Fibroblast of peridontal ligament (primary cell): ENCODE measurements around the gene SLMAP.
A peak's percentile ranks its signal among the peaks of the same experiment; 100 is the strongest.

ENCODE experiments used
- DNase-seq: peaks from one replicate; pipeline ENCODE4 v3.0.0-alpha.2; 2010; ENCODE audit errors: extremely low read depth

SLMAP gene, protein sequence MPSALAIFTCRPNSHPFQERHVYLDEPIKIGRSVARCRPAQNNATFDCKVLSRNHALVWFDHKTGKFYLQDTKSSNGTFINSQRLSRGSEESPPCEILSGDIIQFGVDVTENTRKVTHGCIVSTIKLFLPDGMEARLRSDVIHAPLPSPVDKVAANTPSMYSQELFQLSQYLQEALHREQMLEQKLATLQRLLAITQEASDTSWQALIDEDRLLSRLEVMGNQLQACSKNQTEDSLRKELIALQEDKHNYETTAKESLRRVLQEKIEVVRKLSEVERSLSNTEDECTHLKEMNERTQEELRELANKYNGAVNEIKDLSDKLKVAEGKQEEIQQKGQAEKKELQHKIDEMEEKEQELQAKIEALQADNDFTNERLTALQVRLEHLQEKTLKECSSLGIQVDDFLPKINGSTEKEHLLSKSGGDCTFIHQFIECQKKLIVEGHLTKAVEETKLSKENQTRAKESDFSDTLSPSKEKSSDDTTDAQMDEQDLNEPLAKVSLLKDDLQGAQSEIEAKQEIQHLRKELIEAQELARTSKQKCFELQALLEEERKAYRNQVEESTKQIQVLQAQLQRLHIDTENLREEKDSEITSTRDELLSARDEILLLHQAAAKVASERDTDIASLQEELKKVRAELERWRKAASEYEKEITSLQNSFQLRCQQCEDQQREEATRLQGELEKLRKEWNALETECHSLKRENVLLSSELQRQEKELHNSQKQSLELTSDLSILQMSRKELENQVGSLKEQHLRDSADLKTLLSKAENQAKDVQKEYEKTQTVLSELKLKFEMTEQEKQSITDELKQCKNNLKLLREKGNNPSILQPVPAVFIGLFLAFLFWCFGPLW

DNA sequence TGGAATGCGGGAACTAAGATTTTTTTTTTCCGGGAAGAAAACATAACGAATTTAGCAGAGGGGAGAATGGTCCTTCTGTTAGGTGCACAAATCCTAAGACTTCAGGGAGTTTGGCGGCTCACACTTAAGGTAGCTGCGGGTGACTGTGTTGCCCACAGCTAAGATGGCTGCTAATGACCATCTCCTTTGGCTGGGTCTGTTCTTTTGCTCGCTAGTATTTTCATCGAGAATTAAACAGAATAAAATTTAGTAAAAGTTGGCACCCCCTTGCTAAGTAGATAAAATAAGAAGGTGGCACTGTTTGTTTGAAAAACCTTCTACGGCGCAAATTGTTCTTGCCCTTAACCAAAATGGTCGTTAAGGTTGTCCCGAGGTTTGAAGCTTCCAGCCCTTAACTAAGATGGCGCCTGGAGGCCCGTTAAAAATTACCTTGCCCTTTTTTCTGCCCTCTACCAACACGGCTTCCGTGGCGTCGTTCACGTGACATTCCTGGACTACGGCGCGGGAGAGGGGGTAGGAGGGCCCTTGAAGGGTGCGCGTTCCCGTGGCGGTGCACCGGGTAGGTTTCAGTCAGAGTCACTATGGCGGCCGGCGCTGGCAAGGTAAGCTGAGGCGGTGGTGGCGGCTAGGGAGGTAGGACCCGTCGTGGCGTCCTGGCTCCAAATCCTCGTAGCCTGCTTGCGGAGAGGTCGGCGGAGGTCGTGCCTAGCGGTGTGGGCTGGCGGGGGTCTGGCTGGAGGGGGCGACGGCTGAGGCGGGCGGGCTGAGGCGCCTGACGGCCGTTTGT, at the start of gene SLMAP:
TSS of gene SLMAP (plus strand) at position 569 of the 787 bp plus-strand sequence. CDS start 1,343 bp downstream, outside the sequence.
- DNase-seq: peak; percentile 97

DNA sequence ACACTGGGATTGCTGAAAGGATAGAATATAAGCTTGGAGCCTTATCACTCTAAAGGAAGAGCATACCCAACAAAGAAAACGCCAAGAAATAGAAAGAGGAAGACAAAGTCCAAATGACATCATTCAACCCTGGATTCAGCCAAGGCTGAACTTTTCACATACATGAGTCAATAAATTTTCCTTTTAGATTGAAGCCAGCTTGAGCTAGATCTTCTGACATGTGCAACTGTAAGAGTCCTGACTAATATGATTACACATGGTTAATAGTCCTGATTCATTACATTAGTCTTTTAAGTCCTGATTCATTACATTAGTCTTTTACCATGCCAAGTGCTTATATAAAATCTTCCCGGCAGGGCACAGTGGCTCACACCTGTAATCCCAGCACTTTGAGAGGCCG, 49.6 kb upstream of the SLMAP start:
- peak; percentile 85 for DNase-seq

DNA sequence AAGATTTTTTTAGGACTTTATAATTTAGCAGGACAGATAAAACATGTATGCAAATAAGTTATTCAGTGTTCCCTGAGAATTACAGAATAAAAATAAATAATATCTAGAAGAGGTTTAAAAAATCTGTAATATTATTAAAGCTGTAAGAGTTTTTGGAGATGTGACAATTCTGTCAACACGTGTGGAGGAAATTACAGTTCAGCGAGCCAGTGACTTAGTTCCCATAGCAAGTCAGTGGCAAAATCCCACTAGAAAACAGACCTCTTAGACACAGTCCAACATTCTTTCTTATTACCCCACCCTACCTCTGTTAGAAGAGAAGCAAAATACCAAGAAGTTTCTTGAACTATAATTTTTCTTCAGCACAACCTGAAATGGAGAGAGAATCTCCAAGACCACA, 47.1 kb upstream of the SLMAP start:
- DNase-seq: no peak

DNA sequence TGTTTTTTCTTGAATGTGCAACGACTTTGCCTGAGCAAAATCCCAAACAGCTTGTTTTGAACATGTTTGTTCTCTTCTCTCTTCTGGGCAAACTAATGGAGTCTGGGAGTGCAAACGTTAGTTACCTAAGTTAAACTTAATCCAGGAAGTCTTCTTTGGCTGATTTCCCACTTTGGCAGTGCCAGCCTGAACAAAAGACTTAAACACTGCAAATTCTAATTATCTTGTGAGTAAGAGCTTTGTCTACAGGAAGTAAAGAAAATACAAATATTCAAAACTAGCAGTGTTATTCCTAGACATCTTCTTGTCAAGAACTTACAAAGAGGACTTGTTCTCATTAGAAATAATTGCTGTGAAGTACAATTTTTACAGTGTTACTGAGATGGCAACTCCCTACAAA, 46.5 kb upstream of the SLMAP start:
- DNase-seq: no peak

DNA sequence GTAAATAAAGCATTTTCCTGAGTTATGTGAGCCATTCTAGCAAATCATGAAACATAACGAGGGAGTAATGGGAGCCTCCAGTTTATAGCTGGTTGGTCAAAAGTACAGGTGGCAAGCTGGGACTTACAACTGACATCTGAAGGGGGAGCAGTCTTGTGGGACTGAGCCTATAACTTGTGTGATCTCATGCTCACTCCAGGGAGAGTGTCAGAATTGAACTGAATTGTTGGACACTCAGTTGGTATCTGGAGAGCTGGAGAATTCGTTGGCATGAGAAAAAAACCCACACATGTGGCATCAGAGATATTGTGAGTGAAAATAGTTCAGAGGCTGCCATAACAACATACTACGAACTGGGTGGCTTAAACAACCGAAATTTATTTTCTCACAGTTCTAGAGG, 40.4 kb upstream of the SLMAP start:
- no peak for DNase-seq

DNA sequence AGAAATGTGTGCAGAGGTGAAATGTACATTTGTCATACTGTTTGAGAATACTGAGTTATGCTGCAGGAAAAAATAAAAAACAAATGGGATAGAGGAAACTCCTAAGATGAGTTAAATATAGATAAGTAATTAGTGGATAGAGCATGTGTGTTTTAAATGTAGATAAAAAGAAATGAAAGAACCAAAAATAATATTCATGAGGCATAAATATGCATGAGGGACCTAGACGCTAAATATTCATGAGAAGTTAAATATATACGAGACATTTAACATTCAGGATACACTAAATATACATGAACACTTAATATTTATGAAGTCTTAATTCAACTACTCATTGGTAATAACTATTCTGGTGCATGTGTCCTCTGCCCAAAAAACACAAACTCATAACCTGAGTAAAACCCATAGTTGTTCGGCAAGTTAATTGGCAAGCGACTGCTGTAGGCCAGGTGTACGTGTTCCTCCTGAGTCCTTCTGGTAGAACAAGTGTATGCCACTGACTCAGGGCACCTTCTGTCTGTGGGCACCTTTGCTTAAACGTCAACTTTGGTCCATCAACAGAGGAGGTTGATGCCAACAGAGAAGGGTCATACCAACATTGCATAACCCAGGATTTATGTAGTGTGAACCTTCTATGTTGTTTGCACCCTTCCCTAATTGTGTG, 38.8 kb upstream of the SLMAP start:
- no peak for DNase-seq

DNA sequence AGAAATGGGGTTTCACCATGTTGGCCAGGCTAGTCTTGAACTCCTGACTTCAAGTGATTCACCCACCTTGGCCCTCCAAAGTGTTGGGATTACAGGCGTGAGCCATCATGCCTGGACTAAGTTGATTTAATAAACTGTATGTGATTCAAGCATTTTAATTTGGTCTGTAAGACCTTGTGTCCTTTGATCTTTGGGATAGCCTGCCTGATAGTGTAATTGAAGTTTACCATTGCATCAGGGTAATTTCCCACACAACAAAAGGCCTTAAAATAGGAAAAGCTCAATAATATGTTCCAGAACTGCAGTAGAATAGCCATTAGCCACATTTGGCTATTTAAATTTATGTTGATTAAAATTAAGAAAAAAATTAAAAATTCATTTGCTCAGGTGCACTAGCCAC, 38.0 kb upstream of the SLMAP start:
- DNase-seq: no peak

DNA sequence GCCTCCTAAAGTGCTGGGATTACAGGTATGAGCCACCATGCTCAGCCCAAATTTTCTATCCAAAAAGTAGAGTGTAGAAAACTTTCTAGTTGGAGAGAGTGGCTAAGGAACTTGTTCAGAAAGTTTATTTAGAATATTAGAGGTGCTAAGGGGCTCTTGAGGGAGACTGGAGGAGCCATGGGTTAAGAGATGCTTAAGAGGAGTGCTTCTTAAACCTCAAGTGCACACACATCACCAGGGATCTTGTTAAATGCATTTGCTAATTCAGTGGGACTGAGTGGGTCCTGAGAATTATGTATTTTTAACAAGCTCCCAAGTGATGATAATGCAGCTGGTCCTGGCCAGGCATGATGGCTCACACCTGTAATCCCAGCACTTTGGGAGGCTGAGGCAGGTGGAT, 29.7 kb upstream of the SLMAP start:
- DNase-seq: no peak

DNA sequence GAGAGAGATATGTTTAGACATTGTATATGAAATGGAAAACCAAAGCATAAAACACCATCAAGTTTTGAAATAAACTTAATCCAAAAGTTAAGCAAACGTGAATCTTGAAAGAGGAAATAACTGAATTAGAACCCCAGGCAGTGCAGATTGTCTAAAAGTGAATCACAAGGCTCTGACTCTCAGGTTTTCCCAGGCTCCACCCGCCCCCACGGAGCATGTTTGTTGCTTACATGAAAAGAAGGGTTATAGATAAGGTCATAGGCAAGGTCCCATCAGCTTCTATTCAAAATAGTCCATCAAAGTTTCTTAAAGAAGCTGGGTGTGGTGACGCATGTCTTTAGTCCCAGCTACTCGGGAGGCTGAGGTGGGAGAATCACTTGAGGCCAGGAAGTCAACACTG, 29.0 kb upstream of the SLMAP start:
- DNase-seq: no peak

DNA sequence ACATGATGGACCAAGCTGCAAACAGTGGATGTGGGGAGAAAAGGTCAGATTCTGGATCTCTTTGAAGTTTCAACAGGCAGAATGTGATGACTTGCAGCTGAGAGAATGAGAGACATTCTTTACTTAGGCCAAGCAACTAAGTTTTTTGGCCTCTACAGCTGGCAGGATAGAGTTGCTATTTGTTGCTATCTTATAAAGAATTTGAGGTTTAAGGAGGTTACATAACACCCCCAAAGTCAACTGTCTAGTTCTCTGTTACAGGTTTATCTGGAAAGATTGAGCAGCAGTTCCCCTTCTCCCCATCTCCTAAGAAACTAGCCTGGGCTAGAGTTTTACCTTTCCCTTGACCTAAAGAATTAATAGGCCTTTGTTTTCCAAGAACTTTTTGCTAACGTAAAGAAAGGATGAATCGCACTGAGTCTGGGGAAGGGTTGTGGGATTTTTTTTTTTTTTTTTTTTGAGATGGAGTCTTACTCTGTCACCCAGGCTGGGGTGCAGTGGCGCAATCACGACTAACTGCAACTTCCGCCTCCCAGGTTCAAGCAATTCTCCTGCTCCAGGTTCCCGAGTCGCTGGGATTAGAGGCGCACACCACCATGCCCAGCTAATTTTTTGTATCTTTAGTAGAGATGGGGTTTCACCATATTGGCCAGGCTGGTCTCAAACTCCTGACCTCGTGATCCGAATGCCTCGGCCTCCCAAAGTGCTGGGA, 26.6 kb upstream of the SLMAP start:
- peak; percentile 29 for DNase-seq

DNA sequence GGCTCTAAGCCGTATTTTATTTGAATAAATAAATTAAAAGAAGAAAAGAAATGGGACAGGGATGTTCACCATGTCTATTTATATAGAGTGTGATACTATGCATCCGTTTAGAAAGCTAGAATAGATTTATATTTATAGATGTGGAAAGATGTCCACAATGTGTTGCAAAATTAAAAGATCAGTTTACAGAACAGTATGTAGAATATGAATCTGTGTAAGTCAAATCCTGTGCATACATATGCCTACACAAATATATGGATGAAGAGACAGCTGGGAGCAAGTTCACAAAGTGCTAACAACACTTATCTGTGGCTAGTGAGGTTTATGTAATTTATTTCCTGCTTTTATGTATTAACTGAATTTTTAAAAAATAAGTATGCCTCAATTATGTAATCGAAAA, 25.4 kb upstream of the SLMAP start:
- no peak for DNase-seq

DNA sequence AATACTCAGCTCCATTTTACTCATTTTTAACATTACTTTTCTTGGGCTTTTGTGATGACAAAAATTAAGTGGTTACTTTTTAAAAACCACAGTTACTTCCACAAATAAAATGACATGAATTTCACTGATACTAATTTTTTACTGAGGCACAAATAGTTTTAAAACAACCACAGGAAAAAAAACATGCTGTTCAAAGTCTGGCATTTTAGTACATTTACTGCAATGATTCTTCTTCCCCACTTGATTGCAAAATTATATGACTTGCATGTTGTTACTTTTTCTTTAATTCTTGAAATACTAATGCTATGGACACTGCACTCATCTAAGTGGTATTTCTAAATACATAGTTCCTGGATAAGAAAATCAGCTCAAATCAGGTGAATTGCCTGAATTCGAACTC, 24.8 kb upstream of the SLMAP start:
- no peak for DNase-seq

DNA sequence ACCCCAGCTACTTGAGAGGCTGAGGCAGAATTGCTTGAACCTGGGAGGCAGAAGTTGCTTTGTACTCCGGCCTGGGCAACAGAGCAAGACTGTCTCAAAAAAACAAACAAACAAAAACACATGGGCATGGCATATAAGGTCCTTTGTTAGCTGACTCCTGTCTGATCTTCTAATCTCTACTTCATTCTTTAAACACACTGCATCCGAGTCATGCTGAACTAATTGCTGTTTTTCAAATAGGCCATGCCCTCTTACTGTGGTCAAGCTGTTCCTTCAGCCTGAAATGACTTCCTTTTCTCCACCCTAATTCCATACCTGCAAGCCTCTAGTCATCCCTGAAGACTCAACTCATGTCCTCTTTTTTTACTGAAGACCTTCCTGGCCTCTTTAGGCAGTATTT, 22.3 kb upstream of the SLMAP start:
- DNase-seq: no peak

DNA sequence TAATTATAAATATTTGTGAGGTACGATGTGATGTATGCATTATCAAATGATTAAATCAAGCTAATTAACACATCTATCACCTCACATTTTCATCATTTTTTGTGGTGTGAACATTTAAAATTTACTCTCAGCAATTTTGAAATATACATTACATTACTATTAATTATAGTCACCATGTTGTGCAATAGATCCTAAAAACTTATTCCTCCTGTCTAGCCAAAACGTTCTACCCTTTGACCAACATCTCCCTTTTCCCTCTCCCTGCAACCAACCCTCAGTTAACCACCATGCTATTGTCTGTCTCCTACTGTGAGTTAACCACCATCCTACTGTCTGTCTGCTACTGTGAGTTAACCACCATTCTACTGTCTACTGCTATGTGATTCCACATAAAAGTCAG, 20.7 kb upstream of the SLMAP start:
- no peak for DNase-seq

DNA sequence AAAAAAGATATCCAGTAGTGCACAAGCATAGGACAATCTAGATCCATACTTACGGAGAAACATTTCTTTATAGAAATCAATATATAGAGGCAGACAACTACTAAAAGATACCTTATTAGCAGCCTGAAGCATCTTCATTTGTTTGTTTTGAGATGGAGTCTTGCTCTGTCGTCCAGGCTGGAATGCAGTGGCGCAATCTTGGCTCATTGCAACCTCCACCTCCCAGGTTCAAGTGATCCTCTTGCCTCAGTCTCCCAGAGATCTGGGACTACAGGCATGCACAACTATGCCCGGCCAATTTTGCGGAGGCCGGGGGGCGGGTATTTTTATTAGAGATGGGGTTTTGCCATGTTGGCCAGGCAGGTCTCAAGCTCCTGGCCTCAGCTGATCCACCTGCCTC, 18.3 kb upstream of the SLMAP start:
- DNase-seq: no peak

DNA sequence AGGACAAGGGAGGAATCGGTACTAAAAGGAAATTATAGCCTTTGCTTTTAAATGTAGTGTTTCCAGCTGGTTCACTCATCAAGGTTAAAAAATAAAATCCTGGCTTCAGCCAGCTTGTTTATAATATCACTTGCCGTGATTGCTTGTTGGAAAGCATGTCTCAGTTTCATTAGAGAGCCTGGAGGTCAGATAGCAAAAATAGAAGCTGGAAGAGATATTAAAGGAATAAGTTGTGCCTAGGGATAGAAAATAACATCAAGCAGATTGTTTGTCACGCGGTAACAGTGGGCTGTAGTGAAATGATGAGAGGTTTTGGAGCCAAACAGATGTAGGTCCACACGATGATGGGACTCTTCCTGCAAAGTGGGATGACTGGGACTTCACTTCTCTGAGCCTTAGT, 17.7 kb upstream of the SLMAP start:
- no peak for DNase-seq

DNA sequence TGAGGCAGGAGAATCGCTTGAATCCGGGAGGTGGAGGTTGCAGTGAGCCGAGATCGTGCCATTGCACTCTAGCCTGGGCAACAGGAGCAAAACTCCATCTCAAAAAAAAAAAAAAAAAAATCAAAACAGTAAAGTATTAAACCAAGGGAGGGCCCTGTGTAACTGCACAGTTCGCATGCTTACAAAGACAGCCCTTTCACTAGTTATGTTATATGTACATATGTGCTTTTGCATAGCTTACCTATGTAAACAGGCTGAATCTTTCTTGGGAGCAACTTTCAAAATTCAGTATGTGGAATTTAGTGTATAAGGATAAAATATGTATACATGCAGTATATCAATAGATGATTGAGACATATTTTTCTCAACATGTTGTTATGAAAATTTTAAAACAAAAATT, 16.1 kb upstream of the SLMAP start:
- no peak for DNase-seq

DNA sequence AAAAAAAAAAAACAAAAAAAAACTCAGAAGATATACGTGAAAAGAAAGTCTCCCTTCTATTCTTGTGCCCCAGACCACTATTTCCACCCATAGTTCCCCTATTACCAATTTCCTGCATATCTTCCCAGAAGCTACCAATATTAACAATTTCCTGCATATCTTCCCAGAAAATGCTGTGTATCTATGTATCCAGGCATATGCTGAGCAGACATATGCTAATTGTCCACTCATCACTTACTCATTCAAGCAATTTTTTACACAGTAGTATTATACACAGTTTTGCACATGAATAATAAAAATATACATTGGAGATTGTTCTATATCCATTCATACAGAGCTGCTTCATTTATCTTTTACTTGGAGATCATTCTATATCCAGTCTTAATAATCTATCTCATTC, 12.6 kb upstream of the SLMAP start:
- no peak for DNase-seq

DNA sequence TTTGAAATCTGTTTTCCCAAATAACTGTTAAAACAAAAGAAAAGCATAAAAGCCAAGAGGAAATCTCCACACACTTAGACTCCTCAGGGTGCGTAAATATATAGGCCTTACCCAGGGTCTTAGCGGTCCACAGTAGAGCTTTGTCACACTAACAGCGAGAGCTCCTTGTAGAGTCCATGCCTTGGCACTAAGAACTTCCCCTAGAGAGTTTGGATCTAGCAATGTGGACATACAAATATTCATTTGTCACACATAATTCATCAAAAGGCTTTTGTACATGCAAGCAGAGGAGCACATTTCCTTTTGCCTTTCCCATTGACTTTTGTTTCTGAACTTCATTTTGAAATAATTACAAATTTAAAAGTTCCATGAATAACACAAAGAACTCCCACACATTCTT, 11.0 kb upstream of the SLMAP start:
- no peak for DNase-seq

DNA sequence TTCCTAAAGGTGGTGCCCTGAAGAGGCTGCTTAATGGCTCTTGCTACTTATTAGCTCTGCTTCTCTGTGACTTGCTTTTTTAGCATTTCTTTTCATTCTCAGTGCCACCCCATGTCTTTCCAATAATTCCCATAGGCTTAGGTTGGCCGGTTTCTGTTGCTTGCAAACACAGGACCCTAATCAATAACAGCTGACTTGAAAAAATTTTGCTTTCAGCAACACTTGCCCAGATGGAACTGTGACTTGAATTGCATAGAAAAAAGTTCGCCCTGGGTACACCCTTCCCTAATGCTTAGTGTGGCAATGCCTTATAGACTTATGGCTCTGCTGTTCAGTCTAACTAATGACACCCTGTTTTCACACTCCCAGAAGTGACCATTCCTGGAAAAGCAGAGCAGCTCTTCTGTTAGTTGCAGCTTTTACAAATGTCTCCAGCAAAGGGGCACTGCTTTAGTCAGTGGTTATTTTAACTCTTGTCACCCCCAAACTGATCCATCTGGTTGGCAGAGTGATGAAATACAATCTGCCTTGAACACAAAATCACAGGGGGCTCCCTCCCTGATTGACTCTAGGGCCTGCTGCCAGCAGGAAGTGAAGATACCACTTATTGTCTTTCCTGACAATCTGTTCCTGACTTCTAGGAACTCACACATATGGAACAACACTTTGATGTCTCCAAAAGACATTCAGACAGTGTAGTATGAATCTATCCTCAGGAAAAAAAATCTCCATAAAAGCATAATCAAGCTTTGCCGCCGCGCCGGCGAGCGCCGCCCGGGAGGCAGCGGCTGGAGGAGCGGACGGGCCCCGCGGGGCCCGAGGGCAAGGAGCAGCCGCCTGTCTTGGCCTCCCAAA, 9.7 kb upstream of the SLMAP start:
- peak; percentile 56 for DNase-seq
